GM19351 (cell line): ENCODE data around the gene IDI2.
"Not testable (repeated sequence)": the region's sequence is repeated elsewhere in the genome, so short reads cannot be mapped to it uniquely, and the experiment has no call there.

Experiments
- ATAC-seq: cut with Tn5 transposase; IDR thresholded peaks from one replicate; pipeline ENCODE4 v1.9.1; 2021; ENCODE audit warnings: mild to moderate bottlenecking, moderate library complexity; ENCODE audit not compliant: unreplicated experiment

IDI2 gene

GRCh38 chr10:1025683-1026082 is at the start of gene IDI2:
TSS of gene IDI2 (minus strand) at chr10:1025859. CDS start at chr10:1024723, 1,136 bp downstream.
- no peak for ATAC-seq

GRCh38 chr10:1074748-1075308 is 49.2 kb upstream of the IDI2 start:
- no peak for ATAC-seq

GRCh38 chr10:1074052-1074747 is 48.5 kb upstream of the IDI2 start:
- no peak for ATAC-seq

GRCh38 chr10:1070919-1071318 is 45.3 kb upstream of the IDI2 start:
- ATAC-seq, result no peak

- ATAC-seq, result no peak
Observed at GRCh38 chr10:1068380-1069361, 43.0 kb upstream of the IDI2 start.

GRCh38 chr10:1066734-1067133 is 41.1 kb upstream of the IDI2 start:
- not testable (repeated sequence) for ATAC-seq

GRCh38 chr10:1064964-1065247 is 39.2 kb upstream of the IDI2 start:
- ATAC-seq, result no peak

- ATAC-seq, result no peak
Observed at GRCh38 chr10:1063232-1063865, 37.7 kb upstream of the IDI2 start.

GRCh38 chr10:1061930-1062774 is 36.5 kb upstream of the IDI2 start:
- ATAC-seq, result no peak

- no peak for ATAC-seq
Observed at GRCh38 chr10:1059902-1060301, 34.2 kb upstream of the IDI2 start.

GRCh38 chr10:1058017-1058416 is 32.4 kb upstream of the IDI2 start:
- ATAC-seq, result no peak

- ATAC-seq, result peak; percentile 25
Observed at GRCh38 chr10:1057106-1057657, 31.5 kb upstream of the IDI2 start.

GRCh38 chr10:1056326-1057105 is 30.9 kb upstream of the IDI2 start, which contains the start of gene WDR37:
TSS of gene WDR37 (plus strand) at chr10:1056385. CDS start at chr10:1072156, 15,771 bp downstream.
- peak; percentile 94 for ATAC-seq

- no peak for ATAC-seq
Observed at GRCh38 chr10:1054684-1055083, 29.0 kb upstream of the IDI2 start.

- peak; percentile 14 for ATAC-seq
Observed at GRCh38 chr10:1050554-1050953, 24.9 kb upstream of the IDI2 start.

- ATAC-seq, result no peak
Observed at GRCh38 chr10:1050145-1050544, 24.5 kb upstream of the IDI2 start.

GRCh38 chr10:1049425-1049958 is 23.8 kb upstream of the IDI2 start:
- ATAC-seq, result no peak

- ATAC-seq, result peak; percentile 70
Observed at GRCh38 chr10:1048732-1049424, 23.2 kb upstream of the IDI2 start, which contains the start of gene IDI1. TSS of gene IDI1 (minus strand) at chr10:1049119. CDS start at chr10:1049003, 116 bp downstream.
